Esophagus muscularis mucosa (tissue), 4 donors: ENCODE data around the gene ZFYVE1. TPM values are rescaled to one million over a fixed set of nuclear protein-coding genes. Genes with fewer than 3 reads are reported as not detected.

ENCODE experiments used
- DNase-seq: peaks from one replicate; pipeline ENCODE4 v3.0.0-alpha.2; 2017; ENCODE audit errors: extremely low spot score
- H3K27ac ChIP-seq, 4 donors: fragments of 200-600 bp; sonication (generic); replicated peaks in 1 of 4; 1 replicate in 3 of 4; 2 replicates in 1 of 4; pipeline ENCODE4 v1.5.1; 2016 to 2019; ENCODE audit warnings: mild to moderate bottlenecking in 1 of 4
- H3K27me3 ChIP-seq, 4 donors: fragments of 200-600 bp; sonication (generic); one replicate each; pipeline versions ENCODE4 v1.5.1 to v1.6.0; 2016 to 2019
- H3K36me3 ChIP-seq, 4 donors: fragments of 200-600 bp; sonication (generic); one replicate each; pipeline ENCODE4 v1.5.1; 2016 to 2019
- H3K4me1 ChIP-seq, 4 donors: fragments of 200-600 bp; sonication (generic); one replicate each; pipeline ENCODE4 v1.5.1; 2016 to 2019
- H3K4me3 ChIP-seq, 4 donors: fragments of 200-600 bp; sonication (generic); 1 replicate in 2 of 4; 2 replicates in 2 of 4; pipeline ENCODE4 v1.5.1; 2016 to 2019; ENCODE audit warnings: mild to moderate bottlenecking in 4 of 4, moderate library complexity in 1 of 4
- H3K9me3 ChIP-seq, 4 donors: fragments of 200-600 bp; sonication (generic); 1 replicate in 3 of 4; 2 replicates in 1 of 4; pipeline ENCODE4 v1.5.1; 2016 to 2019
- EP300 ChIP-seq: sonication (generic); formaldehyde crosslinking; IDR thresholded peaks from one replicate; pipeline ENCODE4 v1.6.1; 2017; ENCODE audit warnings: antibody characterized with exemption
- POLR2A ChIP-seq: fragments of 450-650 bp; IDR thresholded peaks from one replicate; pipeline ENCODE4 v1.6.1; 2017; ENCODE audit warnings: antibody characterized with exemption, moderate library complexity, mild to moderate bottlenecking, low read depth
- POLR2AphosphoS5 ChIP-seq, 2 donors: sonication (generic); formaldehyde crosslinking; IDR thresholded peaks; one replicate each; pipeline ENCODE4 v1.6.1; 2017; ENCODE audit warnings: antibody characterized with exemption in 2 of 2
- WGBS: methylation state at CpG from one replicate; pipeline ENCODE4 v1.1.5; 2018; 5-methylcytosine and 5-hydroxymethylcytosine counted together
- intact Hi-C: fragments of 100-400 bp; cut with DNase I; formaldehyde crosslinking; loops from one replicate; pipeline ENCODE4 v1.15.1; 2023
- small RNA-seq, 3 donors: library from RNA; depleted of rRNA; stranded (forward); fragments of <200 nt; gene quantifications; one replicate each; pipeline ENCODE3, GENCODE V24; 2016
- total RNA-seq, 4 donors: library from RNA; depleted of rRNA; stranded (reverse); fragments of >200 nt; gene quantifications; one replicate each; pipeline versions ENCODE4 v1.1.0 to v1.2.1, GENCODE V29; 2016
- TF ChIP-seq, protein P1 (sequence below), 3 experiments: fragments of 200-600 bp in 2 of 3; fragments of 450-650 bp in 1 of 3; sonication (generic) in 2 of 3; IDR thresholded peaks; one replicate each; pipeline ENCODE4 v1.5.1; 2017 to 2019; ENCODE audit warnings: antibody characterized with exemption in 3 of 3, mild to moderate bottlenecking in 2 of 3, moderate library complexity in 1 of 3

ZFYVE1 gene
- total RNA-seq, 4 donors from 2014 or later, result 18.4 to 26.6 (median 24.1) TPM

DNA sequence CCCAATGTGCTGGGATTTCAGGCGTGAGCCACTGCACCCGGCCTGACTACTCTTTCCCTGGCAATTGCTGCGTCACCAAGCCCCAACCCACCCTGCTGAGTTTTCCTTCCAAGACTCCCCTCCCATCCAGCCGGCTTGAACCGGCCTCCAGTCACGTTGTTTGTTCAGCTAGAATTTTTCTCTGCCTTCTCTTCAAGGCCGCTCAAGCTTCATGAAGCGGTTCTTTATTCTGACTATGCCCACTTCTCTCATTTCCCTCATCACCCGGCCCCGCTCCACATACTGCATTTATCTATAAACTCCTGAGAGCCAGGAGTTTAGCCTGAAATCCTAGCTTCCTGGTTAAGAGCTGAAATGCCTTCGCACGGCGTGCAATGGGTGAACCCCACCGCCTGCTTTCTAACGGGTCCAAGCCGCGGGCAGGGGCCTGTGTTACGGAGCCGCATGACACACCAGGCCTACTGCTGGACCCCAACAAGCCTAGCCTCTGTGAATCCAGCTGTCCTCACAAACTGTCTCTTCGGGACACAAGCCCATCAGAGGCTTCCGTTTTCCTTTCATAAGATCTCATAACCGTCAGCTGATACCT is 101.6 kb downstream of the ZFYVE1 start:
- Histone ChIP-seq H3K9me3 (no peaks in the 10 kb centered on the region), H3K27ac (peak overlapping the region; percentile 70 to 82 (median 70)), H3K4me1 (peaks cover 4 to 20% (median 16%) of the 10 kb centered on the region in 4 donors), H3K36me3 (no peaks in the 10 kb centered on the region), H3K4me3 (peak overlapping the region in 3 of 4 donors; percentile 80 to 89 (median 88)), H3K27me3 (no peaks in the 10 kb centered on the region)
- 89% methylated on average over 20 of the region's 22 CpGs for WGBS
- intact Hi-C loops, result no loop called here
- DNase-seq, result no peak
- TF ChIP-seq, protein P1, sequence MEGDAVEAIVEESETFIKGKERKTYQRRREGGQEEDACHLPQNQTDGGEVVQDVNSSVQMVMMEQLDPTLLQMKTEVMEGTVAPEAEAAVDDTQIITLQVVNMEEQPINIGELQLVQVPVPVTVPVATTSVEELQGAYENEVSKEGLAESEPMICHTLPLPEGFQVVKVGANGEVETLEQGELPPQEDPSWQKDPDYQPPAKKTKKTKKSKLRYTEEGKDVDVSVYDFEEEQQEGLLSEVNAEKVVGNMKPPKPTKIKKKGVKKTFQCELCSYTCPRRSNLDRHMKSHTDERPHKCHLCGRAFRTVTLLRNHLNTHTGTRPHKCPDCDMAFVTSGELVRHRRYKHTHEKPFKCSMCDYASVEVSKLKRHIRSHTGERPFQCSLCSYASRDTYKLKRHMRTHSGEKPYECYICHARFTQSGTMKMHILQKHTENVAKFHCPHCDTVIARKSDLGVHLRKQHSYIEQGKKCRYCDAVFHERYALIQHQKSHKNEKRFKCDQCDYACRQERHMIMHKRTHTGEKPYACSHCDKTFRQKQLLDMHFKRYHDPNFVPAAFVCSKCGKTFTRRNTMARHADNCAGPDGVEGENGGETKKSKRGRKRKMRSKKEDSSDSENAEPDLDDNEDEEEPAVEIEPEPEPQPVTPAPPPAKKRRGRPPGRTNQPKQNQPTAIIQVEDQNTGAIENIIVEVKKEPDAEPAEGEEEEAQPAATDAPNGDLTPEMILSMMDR (IDR thresholded peaks at IDR 0.05), result no peak
- TF ChIP-seq POLR2AphosphoS5 (IDR thresholded peaks at IDR 0.05) (no peak), EP300 (no peak), POLR2A (no peak)

DNA sequence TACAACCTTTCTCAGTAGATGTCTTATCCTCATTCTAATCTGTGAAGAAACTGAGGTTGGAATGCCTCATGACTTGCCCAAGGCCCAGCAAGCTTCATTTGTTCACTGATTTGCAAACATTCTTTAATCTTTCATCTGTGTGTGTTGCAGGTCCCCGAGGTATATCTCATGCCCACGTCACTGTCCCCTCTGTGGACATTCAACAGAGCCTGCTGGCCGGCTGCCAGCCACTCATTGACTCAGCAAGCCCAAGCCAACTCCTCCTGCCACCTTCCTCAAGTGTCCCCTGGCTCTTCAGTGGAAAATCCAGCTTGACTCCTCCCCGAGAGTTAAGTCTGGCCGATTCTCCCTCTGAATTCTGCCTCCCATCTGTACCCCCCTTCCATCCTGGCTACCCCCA is 102.6 kb downstream of the ZFYVE1 start:
- H3K27me3 ChIP-seq, result no peaks in the 10 kb centered on the region
- H3K4me3 ChIP-seq, result no peak overlapping the region
- TF ChIP-seq, protein P1 (IDR thresholded peaks at IDR 0.05), result no peak
- TF ChIP-seq POLR2A, result no peak
- no peak for TF ChIP-seq EP300
- no peak for TF ChIP-seq POLR2AphosphoS5 (IDR thresholded peaks at IDR 0.05)
- 66% methylated on average over 5 of the region's 5 CpGs for WGBS
- H3K27ac ChIP-seq, result no peak overlapping the region
- no peaks in the 10 kb centered on the region for H3K36me3 ChIP-seq
- H3K9me3 ChIP-seq, result no peaks in the 10 kb centered on the region
- DNase-seq, result no peak
- intact Hi-C loops, result no loop called here
- peaks cover 4 to 20% (median 16%) of the 10 kb centered on the region in 4 donors for H3K4me1 ChIP-seq

DNA sequence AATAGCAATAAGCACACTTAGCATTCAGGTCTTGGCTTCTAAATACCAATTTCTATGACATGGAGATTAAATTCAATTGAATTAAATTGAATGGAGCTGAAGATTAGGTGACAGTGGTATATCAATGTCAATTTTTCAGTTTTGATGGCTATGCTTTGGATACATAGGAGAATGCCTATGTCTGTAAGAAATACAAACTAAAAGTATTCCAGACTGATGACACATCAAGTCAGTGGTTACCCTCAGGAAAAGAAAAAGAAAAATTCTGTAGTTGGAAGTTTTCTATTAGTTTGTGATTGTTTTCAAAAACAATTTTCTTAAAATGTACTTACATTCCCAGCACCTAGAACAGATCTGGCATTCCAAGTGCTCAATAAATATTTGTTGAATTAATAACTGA is 105.5 kb downstream of the ZFYVE1 start:
- peaks cover 0 to 14% (median 10%) of the 10 kb centered on the region in 4 donors for H3K4me1 ChIP-seq

DNA sequence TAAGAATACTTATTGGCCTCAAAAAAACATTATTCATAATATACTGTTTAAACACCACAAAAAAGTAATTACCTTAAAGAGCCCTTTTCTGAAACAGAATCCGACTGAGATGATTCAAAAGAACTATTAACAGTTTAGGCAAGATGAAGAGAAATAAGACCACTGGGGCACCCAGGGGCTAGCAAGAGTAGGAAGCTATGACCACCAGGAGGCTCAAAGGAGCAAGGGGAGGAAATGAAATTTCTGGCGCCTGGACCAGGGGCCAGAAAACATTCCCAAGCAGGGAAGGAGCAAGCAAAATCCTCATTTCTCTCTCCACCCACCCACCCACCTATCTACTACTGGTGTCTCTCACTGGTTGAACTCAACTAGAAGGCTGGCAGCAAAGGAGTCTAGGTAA is 106.9 kb downstream of the ZFYVE1 start:
- H3K4me1 ChIP-seq, result peaks cover 0 to 8% (median 5%) of the 10 kb centered on the region in 4 donors
- intact Hi-C loops, result no loop called here
- H3K27ac ChIP-seq, result no peak overlapping the region
- no peak for DNase-seq
- H3K27me3 ChIP-seq, result no peaks in the 10 kb centered on the region
- 69% methylated on average over 2 of the region's 2 CpGs for WGBS
- TF ChIP-seq POLR2AphosphoS5 (IDR thresholded peaks at IDR 0.05), result no peak
- no peak for TF ChIP-seq EP300
- no peak for TF ChIP-seq POLR2A
- TF ChIP-seq, protein P1 (IDR thresholded peaks at IDR 0.05), result no peak
- no peak overlapping the region for H3K4me3 ChIP-seq
- no peaks in the 10 kb centered on the region for H3K9me3 ChIP-seq
- no peaks in the 10 kb centered on the region for H3K36me3 ChIP-seq

More for the DNA sequence above, 105.5 kb downstream of the ZFYVE1 start:
- DNase-seq, result no peak
- Histone ChIP-seq H3K36me3 (no peaks in the 10 kb centered on the region), H3K4me3 (no peak overlapping the region), H3K9me3 (no peaks in the 10 kb centered on the region), H3K27ac (no peak overlapping the region), H3K27me3 (no peaks in the 10 kb centered on the region)
- intact Hi-C loops, result no loop called here
- TF ChIP-seq EP300 (no peak), POLR2AphosphoS5 (IDR thresholded peaks at IDR 0.05) (no peak), POLR2A (no peak)
- TF ChIP-seq, protein P1 (IDR thresholded peaks at IDR 0.05), result no peak

Small RNAs within 50 kb of the gene (small RNA-seq; reads per million reads assigned to genes)
- gene RN7SL586P, result 0 reads per million in 3 donors

Other genes with a start within 250 kb of the ZFYVE1 start
- 1 to 10 TPM in 2 of 4 donors, under 1 TPM in 2; 0.78 to 2.5 (median 1.7) TPM for gene DPF3, start 133.0 kb downstream of the ZFYVE1 start, total RNA-seq
- gene DCAF4, start 100.6 kb downstream of the ZFYVE1 start, total RNA-seq, result 10 to 100 TPM; 10.9 to 18.7 (median 14.7) TPM
- gene RBM25, start 31.4 kb upstream of the ZFYVE1 start, total RNA-seq, result 10 to 100 TPM; 25.6 to 44.0 (median 35.1) TPM
- 10 to 100 TPM; 31.7 to 39.0 (median 38.3) TPM for gene PSEN1, start 109.4 kb upstream of the ZFYVE1 start, total RNA-seq
- gene PAPLN, start 210.4 kb upstream of the ZFYVE1 start, total RNA-seq, result 10 to 100 TPM; 12.0 to 43.5 (median 24.1) TPM